Fibroblast of lung (primary cell): Measurements from ENCODE around the gene USP1. TPM values are rescaled to one million over a fixed set of nuclear protein-coding genes. Genes with fewer than 3 reads are reported as not detected.

ENCODE experiments used
- DNase-seq, 2 donors: peaks; one replicate each; pipeline versions ENCODE4 v3.0.0 to v3.0.0-alpha.2; 2010; ENCODE audit warnings: low read depth in 2 of 2
- H2AFZ ChIP-seq: 2 replicates; pipeline ENCODE4 v1.5.1; 2012; ENCODE audit warnings: low read length, control low read depth, inconsistent platforms
- H3K27ac ChIP-seq: 2 replicates; pipeline ENCODE4 v1.5.1; 2011; ENCODE audit warnings: low read length, control low read depth; ENCODE audit not compliant: insufficient read depth
- H3K27me3 ChIP-seq: 2 replicates; pipeline ENCODE4 v1.5.1; 2011; ENCODE audit warnings: mild to moderate bottlenecking, low read length; ENCODE audit not compliant: control insufficient read depth, insufficient read depth
- H3K36me3 ChIP-seq: 2 replicates; pipeline ENCODE4 v1.5.1; 2011; ENCODE audit warnings: low read length; ENCODE audit not compliant: control insufficient read depth, insufficient read depth
- H3K4me1 ChIP-seq: 2 replicates; pipeline ENCODE4 v1.5.1; 2011; ENCODE audit warnings: low read length; ENCODE audit not compliant: control insufficient read depth, insufficient read depth; ENCODE audit errors: extremely low read depth
- H3K4me2 ChIP-seq: 2 replicates; pipeline ENCODE4 v1.5.1; 2011; ENCODE audit warnings: low read length, control low read depth; ENCODE audit not compliant: insufficient read depth; ENCODE audit errors: extremely low read depth
- H3K4me3 ChIP-seq, 4 experiments: fragments of 200-600 bp in 1 of 4; sonication (generic) in 1 of 4; replicated peaks in 1 of 4; 2 replicates each; pipeline ENCODE4 v1.5.1; 2011 to 2016; ENCODE audit warnings: low read length in 4 of 4, low read depth in 3 of 4, mild to moderate bottlenecking in 3 of 4, control low read depth in 2 of 4, inconsistent platforms in 1 of 4, mixed read lengths in 1 of 4; ENCODE audit not compliant: insufficient read depth in 1 of 4; ENCODE audit errors: control extremely low read depth in 1 of 4
- H3K79me2 ChIP-seq: 2 replicates; pipeline ENCODE4 v1.5.1; 2012; ENCODE audit warnings: mild to moderate bottlenecking, low read length, inconsistent platforms; ENCODE audit not compliant: control insufficient read depth, insufficient read depth
- H3K9ac ChIP-seq: 2 replicates; pipeline ENCODE4 v1.5.1; 2011; ENCODE audit warnings: mild to moderate bottlenecking, low read length, control low read depth; ENCODE audit not compliant: insufficient read depth
- H3K9me3 ChIP-seq: 2 replicates; pipeline ENCODE4 v1.5.1; 2012; ENCODE audit warnings: low read depth, low read length; ENCODE audit not compliant: control insufficient read depth, insufficient read depth
- H4K20me1 ChIP-seq: 2 replicates; pipeline ENCODE4 v1.5.1; 2011; ENCODE audit warnings: low read length; ENCODE audit not compliant: control insufficient read depth, insufficient read depth; ENCODE audit errors: extremely low read depth
- CTCF ChIP-seq, 2 donors: IDR thresholded peaks in 1 of 2; conservative IDR thresholded peaks in 1 of 2; 1 replicate in 1 of 2; 2 replicates in 1 of 2; pipeline ENCODE4 v1.5.1; 2011 to 2012; ENCODE audit warnings: low read length in 2 of 2, control low read depth in 1 of 2, inconsistent platforms in 1 of 2, low read depth in 1 of 2, mild to moderate bottlenecking in 1 of 2
- EZH2 ChIP-seq: IDR thresholded peaks from 2 replicates; pipeline ENCODE4 v1.5.1; 2012; ENCODE audit warnings: low read length, control low read depth, mild to moderate bottlenecking; ENCODE audit errors: missing control alignments
- polyA plus RNA-seq, 2 donors: library from polyadenylated mRNA; depleted of rRNA in 1 of 2; stranded (reverse) in 1 of 2; unstranded in 1 of 2; fragments of >200 nt; gene quantifications; 2 replicates each; pipeline ENCODE4 v1.2.1, GENCODE V29; 2011 to 2012; ENCODE audit warnings: missing spikeins in 1 of 2
- total RNA-seq: library from RNA; depleted of rRNA; stranded (reverse); fragments of >200 nt; gene quantifications from 2 replicates; pipeline ENCODE4 v1.2.1, GENCODE V29; 2014

USP1 gene
- total and polyA plus RNA-seq, 2 donors (not counting 1 experiment from before 2014, with no cell fraction given), result 17.3 to 19.5 TPM

GRCh38 chr1:62462370-62462769 lies 25.5 kb downstream of the USP1 start:
- Histone ChIP-seq H3K79me2 (no peaks in the 10 kb centered on the region), H3K4me2 (no peak overlapping the region), H4K20me1 (no peaks in the 10 kb centered on the region), H3K4me1 (no peaks in the 10 kb centered on the region), H3K27me3 (no peaks in the 10 kb centered on the region), H3K9me3 (no peaks in the 10 kb centered on the region), H3K4me3 (no peak overlapping the region), H3K36me3 (no peaks in the 10 kb centered on the region), H2AFZ (no peak overlapping the region), H3K9ac (no peak overlapping the region), H3K27ac (no peak overlapping the region)
- TF ChIP-seq EZH2, result no peak
- no peak for TF ChIP-seq CTCF (conservative IDR thresholded peaks at IDR 0.05 in 1 of 2, IDR thresholded peaks at IDR 0.05 in 1 of 2; ENCODE audit: low read depth in 1 of 2, low read length in 2 of 2)
- peak in 1 of 2 donors; percentile 43 for DNase-seq

DNA sequence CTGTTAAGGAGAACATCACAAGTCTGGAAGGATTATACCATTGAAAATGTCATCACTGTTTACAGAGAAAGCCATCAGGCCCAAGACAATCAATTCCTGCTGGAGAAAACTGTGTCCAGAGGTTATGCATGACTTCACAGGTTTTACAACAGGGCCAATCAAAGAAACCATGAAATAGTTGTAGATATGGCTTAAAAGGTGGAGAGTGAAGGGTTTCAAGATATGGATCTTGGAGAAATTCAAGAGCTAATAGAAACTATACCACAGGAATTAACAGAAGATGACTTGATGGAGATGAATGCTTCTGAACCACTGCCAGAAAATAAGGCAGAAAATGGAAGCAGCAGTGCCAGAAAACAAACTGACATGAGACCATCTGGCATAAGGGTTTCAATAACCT lies 30.2 kb downstream of the USP1 start:
- H3K36me3 ChIP-seq, result no peaks in the 10 kb centered on the region
- H3K4me3 ChIP-seq, result no peak overlapping the region
- H3K9me3 ChIP-seq, result no peaks in the 10 kb centered on the region
- no peak overlapping the region for H3K9ac ChIP-seq
- no peak overlapping the region for H3K27ac ChIP-seq
- no peaks in the 10 kb centered on the region for H3K4me1 ChIP-seq
- no peaks in the 10 kb centered on the region for H4K20me1 ChIP-seq
- no peak overlapping the region for H2AFZ ChIP-seq
- H3K27me3 ChIP-seq, result no peaks in the 10 kb centered on the region
- DNase-seq, result peak in 1 of 2 donors; percentile 33
- no peaks in the 10 kb centered on the region for H3K79me2 ChIP-seq
- TF ChIP-seq CTCF (conservative IDR thresholded peaks at IDR 0.05 in 1 of 2, IDR thresholded peaks at IDR 0.05 in 1 of 2; ENCODE audit: low read depth in 1 of 2, low read length in 2 of 2) (no peak), EZH2 (no peak)
- H3K4me2 ChIP-seq, result no peak overlapping the region

- Histone ChIP-seq H3K36me3 (peaks cover 3% of the 10 kb centered on the region), H3K79me2 (no peaks in the 10 kb centered on the region), H3K4me2 (no peak overlapping the region), H3K27ac (no peak overlapping the region), H4K20me1 (no peaks in the 10 kb centered on the region), H3K4me1 (no peaks in the 10 kb centered on the region), H3K9me3 (no peaks in the 10 kb centered on the region), H3K9ac (no peak overlapping the region), H3K27me3 (no peaks in the 10 kb centered on the region), H3K4me3 (no peak overlapping the region), H2AFZ (no peak overlapping the region)
- no peak for DNase-seq
- TF ChIP-seq CTCF (conservative IDR thresholded peaks at IDR 0.05 in 1 of 2, IDR thresholded peaks at IDR 0.05 in 1 of 2; ENCODE audit: low read depth in 1 of 2, low read length in 2 of 2) (no peak), EZH2 (no peak)
Measured at GRCh38 chr1:62476525-62477219, 39.8 kb downstream of the USP1 start.
